Activated T-cell treated with anti-CD3 and anti-CD28 coated beads for 48 hours (primary cell): ENCODE results near the gene EIF3K.

Source experiments
- DNase-seq: peaks from one replicate; pipeline ENCODE4 v3.0.0-alpha.2; 2020; ENCODE audit warnings: low read depth

Gene EIF3K

DNA sequence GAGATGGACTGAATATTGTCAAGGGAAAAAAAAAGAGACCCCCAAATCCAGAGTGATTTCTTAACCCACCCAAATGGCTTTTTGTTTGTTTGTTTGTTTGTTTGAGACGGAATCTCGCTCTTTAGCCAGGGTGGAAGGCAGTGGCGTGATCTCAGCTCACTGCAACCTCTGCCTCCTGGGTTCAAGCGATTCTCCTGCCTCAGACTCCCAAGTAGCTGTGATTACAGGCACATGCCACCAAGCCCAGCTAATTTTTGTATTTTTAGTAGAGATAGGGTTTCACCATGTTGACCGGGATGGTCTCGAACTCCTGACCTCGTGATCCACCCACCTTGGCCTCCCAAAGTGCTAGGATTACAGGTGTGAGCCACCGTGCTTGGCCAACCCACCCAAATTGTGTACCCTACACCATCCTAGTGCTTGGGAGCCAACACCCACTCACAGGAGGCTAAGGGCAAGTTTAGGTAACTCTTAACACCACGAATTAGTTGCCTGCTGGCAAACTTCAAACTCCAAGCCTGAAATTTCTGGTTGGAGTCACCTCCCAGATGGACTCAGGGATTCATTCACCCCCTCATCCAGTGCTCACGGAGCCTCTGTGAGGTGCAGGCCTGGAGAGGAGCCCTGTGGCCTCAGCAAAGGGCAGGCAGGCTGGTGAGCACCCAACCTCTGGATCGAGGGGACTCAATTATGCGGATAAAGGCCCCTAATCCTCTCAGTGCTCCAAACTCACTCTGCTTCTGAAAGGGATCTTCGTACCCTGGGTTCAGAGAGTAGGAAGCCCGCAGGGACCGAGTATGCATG, 66.1 kb downstream of the EIF3K start:
- DNase-seq, result no peak

DNA sequence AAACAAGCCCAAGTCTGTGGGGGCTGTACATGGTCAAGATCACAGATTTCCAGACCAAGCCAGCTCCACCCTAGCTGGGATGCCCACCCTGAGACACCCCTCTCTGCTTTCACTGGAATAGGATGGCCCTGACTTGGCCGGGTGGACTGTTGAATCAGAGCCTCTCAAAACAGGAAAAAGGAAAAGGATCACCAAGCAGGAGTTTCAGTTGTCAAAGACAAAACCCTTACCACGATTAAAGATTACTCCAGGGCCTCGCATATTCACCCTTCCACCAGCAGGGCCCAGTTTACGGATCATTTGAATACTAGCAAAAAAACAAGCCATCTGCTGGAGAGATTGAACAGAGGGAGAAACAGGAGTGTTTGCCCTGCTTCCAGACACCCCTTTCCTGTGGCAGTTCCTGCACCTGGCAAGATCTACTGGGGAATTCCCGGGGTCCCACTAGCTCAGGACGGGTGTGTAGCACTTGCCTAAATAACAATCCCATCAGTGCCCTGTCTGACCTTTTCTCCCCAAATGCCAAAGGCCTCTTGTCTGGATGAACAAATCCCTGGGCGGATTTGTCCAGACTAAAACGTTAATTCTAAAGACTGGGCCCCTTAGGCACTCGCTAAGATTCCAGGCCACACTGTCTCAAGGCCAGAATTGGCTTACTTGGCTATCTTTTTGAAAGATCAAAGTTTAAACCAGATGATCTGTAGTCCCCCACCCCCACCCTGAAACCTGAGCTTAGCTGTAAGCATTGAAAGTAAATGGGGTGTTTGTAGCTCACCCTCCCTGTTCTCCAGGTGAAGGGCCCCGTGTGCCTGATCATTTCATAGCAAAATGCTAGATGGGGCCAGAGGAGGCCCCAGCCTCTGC, 66.9 kb downstream of the EIF3K start:
- DNase-seq, result no peak

DNA sequence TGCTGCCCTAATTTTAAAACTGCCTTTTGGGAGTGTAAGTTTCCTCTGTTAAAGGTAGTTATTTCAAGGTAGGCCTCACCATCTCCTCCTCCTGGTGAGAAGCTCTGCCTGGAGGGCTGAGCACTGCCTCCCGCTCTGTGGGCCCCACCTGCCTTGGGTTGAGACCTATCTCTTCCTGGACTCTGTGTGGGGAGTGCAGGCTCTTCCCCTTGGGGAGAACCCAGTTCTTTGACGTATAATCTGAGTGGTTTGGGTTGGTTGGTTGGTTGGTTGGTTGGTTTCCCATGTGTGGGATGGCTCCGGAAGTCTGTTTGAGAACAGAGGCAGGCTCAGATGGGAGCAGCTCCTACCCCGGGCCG, 67.5 kb downstream of the EIF3K start:
- DNase-seq, result peak; percentile 23
